GM10266 (cell line): Measurements from ENCODE around the gene SH3RF3.

Experiments
- DNase-seq: peaks from one replicate; pipeline ENCODE4 v3.0.0; 2012; ENCODE audit errors: extremely low spot score
- CTCF ChIP-seq: IDR thresholded peaks from 2 replicates; pipeline ENCODE4 v1.5.1; 2012; ENCODE audit warnings: mild to moderate bottlenecking, low read depth; ENCODE audit not compliant: control insufficient read depth, insufficient read depth; ENCODE audit errors: missing control alignments

SH3RF3 gene

GRCh38 chr2:109463891-109464290 lies 334.9 kb downstream of the SH3RF3 start:
- TF ChIP-seq CTCF, result no peak
- no peak for DNase-seq

- no peak for TF ChIP-seq CTCF
- DNase-seq, result no peak
Observed at GRCh38 chr2:109466674-109467575, 337.9 kb downstream of the SH3RF3 start.

- no peak for TF ChIP-seq CTCF
Observed at GRCh38 chr2:109467701-109468100, 338.7 kb downstream of the SH3RF3 start.

GRCh38 chr2:109468893-109469292 lies 339.9 kb downstream of the SH3RF3 start:
- no peak for DNase-seq
- TF ChIP-seq CTCF, result no peak

More at GRCh38 chr2:109467701-109468100, 338.7 kb downstream of the SH3RF3 start:
- no peak for DNase-seq

- no peak for DNase-seq
- TF ChIP-seq CTCF, result no peak
Observed at GRCh38 chr2:109471658-109472057, 342.7 kb downstream of the SH3RF3 start.

GRCh38 chr2:109472331-109472959 lies 343.4 kb downstream of the SH3RF3 start:
- TF ChIP-seq CTCF, result no peak

GRCh38 chr2:109472974-109473373 lies 344.0 kb downstream of the SH3RF3 start:
- TF ChIP-seq CTCF, result no peak
- DNase-seq, result no peak

More at GRCh38 chr2:109472331-109472959, 343.4 kb downstream of the SH3RF3 start:
- DNase-seq, result no peak
